HG03432 (cell line): Measurements from ENCODE around the gene CXCR3.
"Not testable (repeated sequence)": the region's sequence is repeated elsewhere in the genome, so short reads cannot be mapped to it uniquely, and the experiment has no call there.

Experiments
- ATAC-seq: cut with Tn5 transposase; IDR thresholded peaks from one replicate; pipeline ENCODE4 v1.9.1; 2021; ENCODE audit warnings: mild to moderate bottlenecking, moderate library complexity; ENCODE audit not compliant: unreplicated experiment

CXCR3 gene

GRCh38 chrX:71611736-71612135, 6.6 kb downstream of the CXCR3 start:
- not testable (repeated sequence) for ATAC-seq

GRCh38 chrX:71609095-71609750, 9.1 kb downstream of the CXCR3 start:
- ATAC-seq = no peak

GRCh38 chrX:71607488-71607887, 10.8 kb downstream of the CXCR3 start:
- ATAC-seq = no peak

- ATAC-seq = no peak
These were observed 11.6 kb downstream of the CXCR3 start for GRCh38 chrX:71606536-71607216.

- ATAC-seq = no peak
These were observed 13.3 kb downstream of the CXCR3 start for GRCh38 chrX:71604796-71605568.

- ATAC-seq = no peak
These were observed 14.2 kb downstream of the CXCR3 start for GRCh38 chrX:71604141-71604540.

- ATAC-seq = no peak
These were observed 14.7 kb downstream of the CXCR3 start for GRCh38 chrX:71603618-71604017.

GRCh38 chrX:71599965-71600364, 18.3 kb downstream of the CXCR3 start:
- ATAC-seq = no peak

- ATAC-seq = not testable (repeated sequence)
These were observed 25.1 kb downstream of the CXCR3 start for GRCh38 chrX:71593210-71593609.

- no peak for ATAC-seq
These were observed 31.4 kb downstream of the CXCR3 start for GRCh38 chrX:71586929-71587328.

GRCh38 chrX:71581210-71581609, 37.1 kb downstream of the CXCR3 start:
- no peak for ATAC-seq

GRCh38 chrX:71579990-71580380, 38.3 kb downstream of the CXCR3 start:
- no peak for ATAC-seq

- no peak for ATAC-seq
These were observed 38.9 kb downstream of the CXCR3 start for GRCh38 chrX:71579136-71579989.

- no peak for ATAC-seq
These were observed 39.8 kb downstream of the CXCR3 start, which contains the start of gene GCNA for GRCh38 chrX:71578253-71579135. Gene GCNA (plus strand): TSS chrX:71578437. CDS start chrX:71580822, 2,385 bp downstream.

GRCh38 chrX:71577682-71578081, 40.6 kb downstream of the CXCR3 start:
- no peak for ATAC-seq

GRCh38 chrX:71573590-71573989, 44.7 kb downstream of the CXCR3 start:
- ATAC-seq = no peak

- ATAC-seq = not testable (repeated sequence)
These were observed 46.9 kb downstream of the CXCR3 start for GRCh38 chrX:71571390-71571789.
